HUES64 (cell line): ENCODE results near the gene ISCA1. TPM values are rescaled to one million over a fixed set of nuclear protein-coding genes. Genes with fewer than 3 reads are reported as not detected.

Experiments used
- H3K27ac ChIP-seq: 2 replicates; pipeline ENCODE4 v1.7.0; 2013; ENCODE audit warnings: low read depth, low read length, inconsistent platforms
- H3K27me3 ChIP-seq: 2 replicates; pipeline ENCODE4 v1.6.1; 2013; ENCODE audit warnings: mild to moderate bottlenecking, low read length; ENCODE audit not compliant: insufficient read depth
- H3K36me3 ChIP-seq: 2 replicates; pipeline ENCODE4 v1.6.1; 2013; ENCODE audit warnings: mild to moderate bottlenecking, low read length; ENCODE audit not compliant: insufficient read depth
- H3K4me1 ChIP-seq: 2 replicates; pipeline ENCODE4 v1.6.1; 2013; ENCODE audit warnings: mild to moderate bottlenecking, low read length, moderate library complexity; ENCODE audit not compliant: insufficient read depth
- H3K4me3 ChIP-seq: 2 replicates; pipeline ENCODE4 v1.5.1; 2013; ENCODE audit warnings: mild to moderate bottlenecking, low read length, moderate library complexity
- H3K9ac ChIP-seq: 2 replicates; pipeline ENCODE4 v1.6.1; 2013; ENCODE audit warnings: mild to moderate bottlenecking, low read depth, low read length
- H3K9me3 ChIP-seq: 2 replicates; pipeline ENCODE4 v1.6.1; 2013; ENCODE audit warnings: low read depth, low read length; ENCODE audit not compliant: insufficient read depth
- WGBS: fragments of 150-250, 120-280 bp; methylation state at CpG from one replicate; pipeline ENCODE4 v1.1.7; 2013; ENCODE audit warnings: missing lambda C conversion rate; 5-methylcytosine and 5-hydroxymethylcytosine counted together
- polyA plus RNA-seq, 2 experiments: library from polyadenylated mRNA; stranded (reverse); fragments of 50-300 nt; gene quantifications; one replicate each; pipeline ENCODE4 v1.2.3, GENCODE V29; 2013

Gene ISCA1
- polyA plus RNA-seq (2013, experiment 1 of 2) = 46.5 TPM
- 44.1 TPM for polyA plus RNA-seq (2013, experiment 2 of 2)

- peak within 1 kb of the TSS; percentile 96 for H3K9ac ChIP-seq
- H3K36me3 ChIP-seq = peaks cover 22% of the 10 kb centered on the region
- H3K9me3 ChIP-seq = no peaks in the 10 kb centered on the region
- H3K27ac ChIP-seq = peak within 1 kb of the TSS; percentile 98
- peaks cover 3% of the 10 kb centered on the region; the same call in 1 of the 2 replicates for H3K27me3 ChIP-seq
- under 1% methylated on average over 101 of the region's 101 CpGs for WGBS
- peak within 1 kb of the TSS; percentile 95 for H3K4me3 ChIP-seq
- peaks cover 18% of the 10 kb centered on the region for H3K4me1 ChIP-seq
These were observed at the start of gene ISCA1 for GRCh38 chr9:86282077-86282978. Gene ISCA1, minus strand, starts transcription at chr9:86282538. Its CDS starts 80 bp downstream, at chr9:86282458.

- no peak overlapping the region for H3K4me3 ChIP-seq
- H3K36me3 ChIP-seq = peaks cover 56% of the 10 kb centered on the region
- no peak overlapping the region for H3K9ac ChIP-seq
- no peak overlapping the region for H3K27ac ChIP-seq
- H3K27me3 ChIP-seq = no peaks in the 10 kb centered on the region
- peaks cover 12% of the 10 kb centered on the region for H3K4me1 ChIP-seq
- WGBS = 95% methylated on average over 5 of the region's 5 CpGs
- H3K9me3 ChIP-seq = no peaks in the 10 kb centered on the region
These were observed 47.8 kb upstream of the ISCA1 start for GRCh38 chr9:86330186-86330585.

GRCh38 chr9:86329649-86330048 lies 47.3 kb upstream of the ISCA1 start:
- H3K4me3 ChIP-seq = no peak overlapping the region
- peaks cover 12% of the 10 kb centered on the region for H3K4me1 ChIP-seq
- H3K9ac ChIP-seq = no peak overlapping the region
- peaks cover 56% of the 10 kb centered on the region for H3K36me3 ChIP-seq
- H3K27me3 ChIP-seq = no peaks in the 10 kb centered on the region
- 100% methylated on average over 1 of the region's 1 CpG for WGBS
- H3K9me3 ChIP-seq = no peaks in the 10 kb centered on the region
- no peak overlapping the region for H3K27ac ChIP-seq

GRCh38 chr9:86328156-86328555 lies 45.8 kb upstream of the ISCA1 start:
- Histone ChIP-seq H3K27ac (no peak overlapping the region), H3K9ac (no peak overlapping the region), H3K36me3 (peaks cover 57% of the 10 kb centered on the region), H3K4me3 (no peak overlapping the region), H3K27me3 (no peaks in the 10 kb centered on the region), H3K9me3 (no peaks in the 10 kb centered on the region), H3K4me1 (peaks cover 12% of the 10 kb centered on the region)
- WGBS = 7% methylated on average over 3 of the region's 4 CpGs

- H3K9me3 ChIP-seq = no peaks in the 10 kb centered on the region
- H3K27ac ChIP-seq = no peak overlapping the region
- no peak overlapping the region for H3K9ac ChIP-seq
- WGBS = 95% methylated on average over 3 of the region's 3 CpGs
- H3K4me3 ChIP-seq = no peak overlapping the region
- H3K36me3 ChIP-seq = peaks cover 71% of the 10 kb centered on the region
- peaks cover 12% of the 10 kb centered on the region for H3K4me1 ChIP-seq
- H3K27me3 ChIP-seq = no peaks in the 10 kb centered on the region
These were observed 44.2 kb upstream of the ISCA1 start for GRCh38 chr9:86326536-86326935.

GRCh38 chr9:86324901-86325300 lies 42.6 kb upstream of the ISCA1 start:
- Histone ChIP-seq H3K27me3 (no peaks in the 10 kb centered on the region), H3K9ac (no peak overlapping the region), H3K36me3 (peaks cover 78% of the 10 kb centered on the region), H3K27ac (no peak overlapping the region), H3K4me3 (no peak overlapping the region), H3K9me3 (no peaks in the 10 kb centered on the region), H3K4me1 (peaks cover 12% of the 10 kb centered on the region)
- WGBS = no CpG with 5 or more reads among the region's 1 CpG

- WGBS = 79% methylated on average over 2 of the region's 2 CpGs
- Histone ChIP-seq H3K27me3 (no peaks in the 10 kb centered on the region), H3K27ac (no peak overlapping the region), H3K9me3 (no peaks in the 10 kb centered on the region), H3K4me1 (peaks cover 12% of the 10 kb centered on the region), H3K36me3 (peaks cover 84% of the 10 kb centered on the region), H3K9ac (no peak overlapping the region), H3K4me3 (no peak overlapping the region)
These were observed 42.0 kb upstream of the ISCA1 start for GRCh38 chr9:86324308-86324707.

- no peaks in the 10 kb centered on the region for H3K27me3 ChIP-seq
- 96% methylated on average over 6 of the region's 8 CpGs for WGBS
- no peak overlapping the region for H3K9ac ChIP-seq
- H3K4me1 ChIP-seq = peaks cover 8% of the 10 kb centered on the region
- no peak overlapping the region for H3K27ac ChIP-seq
- no peak overlapping the region for H3K4me3 ChIP-seq
- no peaks in the 10 kb centered on the region for H3K9me3 ChIP-seq
- H3K36me3 ChIP-seq = peaks cover 96% of the 10 kb centered on the region
These were observed 40.8 kb upstream of the ISCA1 start for GRCh38 chr9:86322973-86323644.

GRCh38 chr9:86321373-86321772 lies 39.0 kb upstream of the ISCA1 start:
- Histone ChIP-seq H3K4me3 (no peak overlapping the region), H3K4me1 (no peaks in the 10 kb centered on the region), H3K36me3 (peaks cover 97% of the 10 kb centered on the region), H3K27ac (no peak overlapping the region), H3K27me3 (no peaks in the 10 kb centered on the region), H3K9ac (no peak overlapping the region), H3K9me3 (no peaks in the 10 kb centered on the region)
- 96% methylated on average over 5 of the region's 5 CpGs for WGBS

- no peaks in the 10 kb centered on the region for H3K9me3 ChIP-seq
- H3K36me3 ChIP-seq = peaks cover 97% of the 10 kb centered on the region
- H3K9ac ChIP-seq = no peak overlapping the region
- no peak overlapping the region for H3K27ac ChIP-seq
- WGBS = 95% methylated on average over 3 of the region's 4 CpGs
- no peak overlapping the region for H3K4me3 ChIP-seq
- H3K27me3 ChIP-seq = no peaks in the 10 kb centered on the region
- H3K4me1 ChIP-seq = no peaks in the 10 kb centered on the region
These were observed 35.8 kb upstream of the ISCA1 start for GRCh38 chr9:86318187-86318586.

GRCh38 chr9:86315078-86315477 lies 32.7 kb upstream of the ISCA1 start:
- no peak overlapping the region for H3K27ac ChIP-seq
- H3K4me3 ChIP-seq = no peak overlapping the region
- H3K9me3 ChIP-seq = peaks cover 6% of the 10 kb centered on the region; the same call in 1 of the 2 replicates
- no peaks in the 10 kb centered on the region for H3K27me3 ChIP-seq
- peaks cover 85% of the 10 kb centered on the region for H3K36me3 ChIP-seq
- WGBS = 100% methylated on average over 1 of the region's 2 CpGs
- no peak overlapping the region for H3K9ac ChIP-seq
- no peaks in the 10 kb centered on the region for H3K4me1 ChIP-seq
